HG03064 (cell line): ENCODE data around the gene CHCHD4.
"Not testable (repeated sequence)": the region's sequence is repeated elsewhere in the genome, so short reads cannot be mapped to it uniquely, and the experiment has no call there.

ENCODE experiments used
- ATAC-seq: cut with Tn5 transposase; IDR thresholded peaks from one replicate; pipeline ENCODE4 v1.9.1; 2021; ENCODE audit warnings: low read depth; ENCODE audit not compliant: unreplicated experiment

CHCHD4 gene

GRCh38 chr3:14082108-14082657 is 42.5 kb downstream of the CHCHD4 start:
- no peak for ATAC-seq

GRCh38 chr3:14077310-14077709 is 47.4 kb downstream of the CHCHD4 start:
- no peak for ATAC-seq

GRCh38 chr3:14075233-14075632 is 49.4 kb downstream of the CHCHD4 start:
- not testable (repeated sequence) for ATAC-seq

- no peak for ATAC-seq
Measured at GRCh38 chr3:14064910-14065309, 59.8 kb downstream of the CHCHD4 start.

- no peak for ATAC-seq
Measured at GRCh38 chr3:14063152-14063551, 61.5 kb downstream of the CHCHD4 start.
